IMR-90 (cell line): ENCODE measurements around the gene FCRLB.

Experiments
- CTCF ChIP-seq: conservative IDR thresholded peaks from 2 replicates; pipeline ENCODE4 v1.5.1; 2012; ENCODE audit warnings: mild to moderate bottlenecking, low read depth, low read length, improper control_type of control experiment
- ELK1 ChIP-seq: fragments of 150-350 bp; IDR thresholded peaks from 2 replicates; pipeline ENCODE4 v1.6.1; 2016; ENCODE audit warnings: low read depth, mild to moderate bottlenecking, low read length, moderate library complexity, borderline replicate concordance
- FOS ChIP-seq: fragments of 150-350 bp; IDR thresholded peaks from 2 replicates; pipeline ENCODE4 v1.6.1; 2016; ENCODE audit warnings: low read depth, low read length
- POLR2A ChIP-seq: IDR thresholded peaks from 2 replicates; pipeline ENCODE4 v1.6.1; 2012; ENCODE audit warnings: mild to moderate bottlenecking, low read depth, low read length
- RCOR1 ChIP-seq: IDR thresholded peaks from 2 replicates; pipeline ENCODE4 v1.6.1; 2012; ENCODE audit warnings: mild to moderate bottlenecking, low read length, improper control_type of control experiment; ENCODE audit not compliant: insufficient replicate concordance
- RFX5 ChIP-seq: IDR thresholded peaks from 2 replicates; pipeline ENCODE4 v1.8.0; 2012; ENCODE audit warnings: low read depth, mild to moderate bottlenecking, low read length, moderate library complexity
- SMC3 ChIP-seq: fragments of 150-350 bp; IDR thresholded peaks from 2 replicates; pipeline ENCODE4 v1.6.1; 2016; ENCODE audit warnings: low read depth, mild to moderate bottlenecking, antibody characterized with exemption, low read length, moderate library complexity
- USF2 ChIP-seq: fragments of 150-350 bp; IDR thresholded peaks from 2 replicates; pipeline ENCODE4 v1.6.1; 2017; ENCODE audit warnings: mild to moderate bottlenecking, antibody characterized with exemption, low read length, low read depth

- TF ChIP-seq POLR2A (no peak), CTCF (no peak), FOS (no peak), SMC3 (no peak), RCOR1 (no peak), USF2 (no peak), ELK1 (no peak), RFX5 (no peak)
Measured at GRCh38 chr1:161722406-161722805, 1.1 kb downstream of the FCRLB start.
